ENCODE measurements around the gene HEATR9. TPM values are rescaled to one million over a fixed set of nuclear protein-coding genes. Genes with fewer than 3 reads are reported as not detected.
A peak's percentile ranks its signal among the peaks of the same experiment; 100 is the strongest.

Gene HEATR9
- polyA plus RNA-seq, 4 donors, result 0.01 TPM; not detected in 3

- no peaks in the 10 kb centered on the region for H3K36me3 ChIP-seq (ENCODE audit: control insufficient read depth in 3 of 3, insufficient read depth in 2 of 3, low read depth in 1 of 3, low read length in 3 of 3)
- H3K27me3 ChIP-seq (ENCODE audit: control insufficient read depth in 3 of 3, insufficient read depth in 3 of 3, low read length in 3 of 3), result no peaks in the 10 kb centered on the region
- WGBS, 3 donors, result 45 to 48% (median 45%) methylated on average over 4 of the region's 4 CpGs
- peaks cover 0 to 15% (median 9%) of the 10 kb centered on the region in 3 donors for H3K4me1 ChIP-seq (ENCODE audit: control insufficient read depth in 3 of 3, insufficient read depth in 2 of 3, low read depth in 1 of 3, low read length in 2 of 3)
- no peaks in the 10 kb centered on the region for H3K9me3 ChIP-seq (ENCODE audit: control insufficient read depth in 2 of 2, insufficient read depth in 1 of 2, low read depth in 1 of 2, low read length in 1 of 2)
- DNase-seq (peak in 1 of 2 donors; percentile 73), FAIRE-seq (no peak)
- peak overlapping the region in 1 of 3 donors; percentile 79 for H3K27ac ChIP-seq (ENCODE audit: low read depth in 1 of 3, low read length in 2 of 3)
- H3K4me3 ChIP-seq (ENCODE audit: low read depth in 1 of 3, low read length in 3 of 3), result no peak overlapping the region
Measured at GRCh38 chr17:35890774-35891155, 22.1 kb upstream of the HEATR9 start.

DNA sequence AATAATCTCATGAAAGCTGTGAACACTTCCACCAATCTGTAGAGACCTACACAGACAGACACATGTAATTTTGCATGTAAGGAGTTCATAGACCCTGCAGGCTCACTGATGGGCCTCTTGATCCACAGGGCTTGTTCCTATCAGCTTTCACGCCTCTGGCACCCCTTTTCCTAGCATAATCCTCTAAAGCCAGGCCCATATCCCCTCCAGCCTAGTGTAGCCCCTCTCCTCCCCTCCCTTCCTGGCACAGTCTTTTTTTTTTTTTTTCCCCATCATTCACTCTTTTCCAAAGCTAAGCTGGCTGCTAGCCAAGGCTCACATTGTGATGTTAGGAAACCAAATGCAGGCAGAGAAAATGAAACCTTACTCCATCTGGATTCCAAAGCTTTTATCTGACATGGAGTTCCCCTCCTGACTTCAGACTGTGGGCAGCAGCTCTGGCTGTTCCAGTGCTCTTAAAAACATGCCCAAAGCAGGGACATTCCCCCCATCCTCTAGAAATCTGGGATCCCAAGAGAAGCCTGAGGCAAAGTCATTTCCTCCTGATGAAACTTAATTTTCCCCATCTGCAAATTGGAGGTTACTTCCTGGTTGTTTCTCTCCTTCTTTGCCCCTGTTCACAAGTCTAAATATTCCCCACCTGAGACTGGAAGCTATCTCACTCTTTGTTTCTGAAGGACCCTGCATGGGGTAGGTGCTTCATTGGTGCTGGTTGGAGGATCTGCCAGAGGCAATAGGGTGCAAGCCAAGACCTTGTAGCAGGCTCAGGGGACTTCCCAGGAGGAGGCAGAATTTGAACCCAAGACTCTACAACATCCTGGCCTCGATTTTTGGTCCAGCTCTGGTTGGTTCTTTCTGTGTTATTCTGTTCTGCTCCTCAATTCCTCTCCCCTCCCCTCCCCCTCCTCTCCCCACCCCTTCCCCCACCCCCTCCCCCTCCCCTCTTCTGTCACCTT, 21.4 kb upstream of the HEATR9 start:
- WGBS, 3 donors, result 68 to 80% (median 76%) methylated on average over 2 of the region's 2 CpGs
- no peak for FAIRE-seq
- peak in 1 of 2 donors; percentile 41 for DNase-seq
- Histone ChIP-seq H3K4me3 (ENCODE audit: low read depth in 1 of 3, low read length in 3 of 3) (no peak overlapping the region), H3K27ac (ENCODE audit: low read depth in 1 of 3, low read length in 2 of 3) (peak overlapping the region in 2 of 3 donors; percentile 45 to 47), H3K9me3 (ENCODE audit: control insufficient read depth in 2 of 2, insufficient read depth in 1 of 2, low read depth in 1 of 2, low read length in 1 of 2) (no peaks in the 10 kb centered on the region), H3K4me1 (ENCODE audit: control insufficient read depth in 3 of 3, insufficient read depth in 2 of 3, low read depth in 1 of 3, low read length in 2 of 3) (peaks cover 0 to 15% (median 9%) of the 10 kb centered on the region in 3 donors), H3K27me3 (ENCODE audit: control insufficient read depth in 3 of 3, insufficient read depth in 3 of 3, low read length in 3 of 3) (no peaks in the 10 kb centered on the region), H3K36me3 (ENCODE audit: control insufficient read depth in 3 of 3, insufficient read depth in 2 of 3, low read depth in 1 of 3, low read length in 3 of 3) (no peaks in the 10 kb centered on the region)

GRCh38 chr17:35889241-35889640, 20.6 kb upstream of the HEATR9 start:
- Histone ChIP-seq H3K36me3 (ENCODE audit: control insufficient read depth in 3 of 3, insufficient read depth in 2 of 3, low read depth in 1 of 3, low read length in 3 of 3) (no peaks in the 10 kb centered on the region), H3K4me3 (ENCODE audit: low read depth in 1 of 3, low read length in 3 of 3) (no peak overlapping the region), H3K9me3 (ENCODE audit: control insufficient read depth in 2 of 2, insufficient read depth in 1 of 2, low read depth in 1 of 2, low read length in 1 of 2) (no peaks in the 10 kb centered on the region), H3K27ac (ENCODE audit: low read depth in 1 of 3, low read length in 2 of 3) (peak overlapping the region in 1 of 3 donors; percentile 21), H3K4me1 (ENCODE audit: control insufficient read depth in 3 of 3, insufficient read depth in 2 of 3, low read depth in 1 of 3, low read length in 2 of 3) (peaks cover 0 to 15% (median 9%) of the 10 kb centered on the region in 3 donors), H3K27me3 (ENCODE audit: control insufficient read depth in 3 of 3, insufficient read depth in 3 of 3, low read length in 3 of 3) (no peaks in the 10 kb centered on the region)
- FAIRE-seq, result no peak
- WGBS, 3 donors, result 23 to 63% (median 36%) methylated on average over 2 of the region's 2 CpGs
- no peak for DNase-seq

- Histone ChIP-seq H3K4me1 (ENCODE audit: control insufficient read depth in 3 of 3, insufficient read depth in 2 of 3, low read depth in 1 of 3, low read length in 2 of 3) (no peaks in the 10 kb centered on the region), H3K27ac (ENCODE audit: low read depth in 1 of 3, low read length in 2 of 3) (peak within 1 kb of the TSS in 1 of 3 donors; percentile 58), H3K4me3 (ENCODE audit: low read depth in 1 of 3, low read length in 3 of 3) (peak within 1 kb of the TSS in 1 of 3 donors; percentile 32), H3K27me3 (ENCODE audit: control insufficient read depth in 3 of 3, insufficient read depth in 3 of 3, low read length in 3 of 3) (no peaks in the 10 kb centered on the region), H3K9me3 (ENCODE audit: control insufficient read depth in 2 of 2, insufficient read depth in 1 of 2, low read depth in 1 of 2, low read length in 1 of 2) (no peaks in the 10 kb centered on the region), H3K36me3 (ENCODE audit: control insufficient read depth in 3 of 3, insufficient read depth in 2 of 3, low read depth in 1 of 3, low read length in 3 of 3) (no peaks in the 10 kb centered on the region)
- peak in 1 of 2 donors; percentile 51 for DNase-seq
- 51 to 65% (median 61%) methylated on average over 11 of the region's 11 CpGs for WGBS, 3 donors
- no peak for FAIRE-seq
Measured at GRCh38 chr17:35879773-35880654, 11.3 kb upstream of the HEATR9 start, which contains the start of gene CCL5. Gene CCL5 (minus strand): TSS chr17:35880360.

- DNase-seq (no peak), FAIRE-seq (no peak)
- H3K4me1 ChIP-seq (ENCODE audit: control insufficient read depth in 3 of 3, insufficient read depth in 2 of 3, low read depth in 1 of 3, low read length in 2 of 3), result no peaks in the 10 kb centered on the region
- no peaks in the 10 kb centered on the region for H3K9me3 ChIP-seq (ENCODE audit: control insufficient read depth in 2 of 2, insufficient read depth in 1 of 2, low read depth in 1 of 2, low read length in 1 of 2)
- 54 to 59% (median 57%) methylated on average over 4 of the region's 4 CpGs for WGBS, 3 donors
- H3K27ac ChIP-seq (ENCODE audit: low read depth in 1 of 3, low read length in 2 of 3), result peak overlapping the region in 2 of 3 donors; percentile 3 to 20
- H3K4me3 ChIP-seq (ENCODE audit: low read depth in 1 of 3, low read length in 3 of 3), result peak overlapping the region in 1 of 3 donors; percentile 32
- H3K36me3 ChIP-seq (ENCODE audit: control insufficient read depth in 3 of 3, insufficient read depth in 2 of 3, low read depth in 1 of 3, low read length in 3 of 3), result no peaks in the 10 kb centered on the region
- H3K27me3 ChIP-seq (ENCODE audit: control insufficient read depth in 3 of 3, insufficient read depth in 3 of 3, low read length in 3 of 3), result no peaks in the 10 kb centered on the region
Measured at GRCh38 chr17:35878361-35878760, 9.7 kb upstream of the HEATR9 start.

GRCh38 chr17:35877345-35878029, 8.8 kb upstream of the HEATR9 start:
- no peaks in the 10 kb centered on the region for H3K4me1 ChIP-seq (ENCODE audit: control insufficient read depth in 3 of 3, insufficient read depth in 2 of 3, low read depth in 1 of 3, low read length in 2 of 3)
- H3K27me3 ChIP-seq (ENCODE audit: control insufficient read depth in 3 of 3, insufficient read depth in 3 of 3, low read length in 3 of 3), result no peaks in the 10 kb centered on the region
- DNase-seq, result no peak
- no peaks in the 10 kb centered on the region for H3K9me3 ChIP-seq (ENCODE audit: control insufficient read depth in 2 of 2, insufficient read depth in 1 of 2, low read depth in 1 of 2, low read length in 1 of 2)
- H3K27ac ChIP-seq (ENCODE audit: low read depth in 1 of 3, low read length in 2 of 3), result no peak overlapping the region
- H3K36me3 ChIP-seq (ENCODE audit: control insufficient read depth in 3 of 3, insufficient read depth in 2 of 3, low read depth in 1 of 3, low read length in 3 of 3), result no peaks in the 10 kb centered on the region
- H3K4me3 ChIP-seq (ENCODE audit: low read depth in 1 of 3, low read length in 3 of 3), result peak overlapping the region in 1 of 3 donors; percentile 42
- no peak for FAIRE-seq

DNA sequence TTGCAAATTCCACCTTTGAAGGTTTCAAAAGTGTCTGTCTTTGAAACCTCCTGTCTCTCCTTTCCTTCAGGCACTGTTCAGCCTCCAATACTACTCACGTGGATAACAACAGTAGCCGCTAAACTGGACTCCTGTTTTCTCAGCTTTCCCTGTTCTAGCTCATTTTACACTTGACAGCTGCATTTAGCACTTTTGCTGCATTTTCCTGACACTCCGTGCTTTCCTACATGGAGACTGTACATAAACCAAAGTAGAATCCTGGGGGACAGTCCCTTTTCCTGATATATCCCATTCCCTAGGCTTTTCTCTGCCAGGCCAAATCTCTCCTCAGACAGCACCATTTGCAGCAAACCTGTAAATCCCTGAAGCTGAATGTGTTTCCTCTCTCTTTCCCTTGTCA, 7.8 kb upstream of the HEATR9 start:
- Histone ChIP-seq H3K27ac (ENCODE audit: low read depth in 1 of 3, low read length in 2 of 3) (peak overlapping the region in 1 of 3 donors; percentile 1), H3K4me1 (ENCODE audit: control insufficient read depth in 3 of 3, insufficient read depth in 2 of 3, low read depth in 1 of 3, low read length in 2 of 3) (no peaks in the 10 kb centered on the region), H3K27me3 (ENCODE audit: control insufficient read depth in 3 of 3, insufficient read depth in 3 of 3, low read length in 3 of 3) (no peaks in the 10 kb centered on the region), H3K9me3 (ENCODE audit: control insufficient read depth in 2 of 2, insufficient read depth in 1 of 2, low read depth in 1 of 2, low read length in 1 of 2) (no peaks in the 10 kb centered on the region), H3K4me3 (ENCODE audit: low read depth in 1 of 3, low read length in 3 of 3) (peak overlapping the region in 1 of 3 donors; percentile 42), H3K36me3 (ENCODE audit: control insufficient read depth in 3 of 3, insufficient read depth in 2 of 3, low read depth in 1 of 3, low read length in 3 of 3) (no peaks in the 10 kb centered on the region)
- 72 to 83% (median 79%) methylated on average over 3 of the region's 3 CpGs for WGBS, 3 donors
- DNase-seq (no peak), FAIRE-seq (no peak)

DNA sequence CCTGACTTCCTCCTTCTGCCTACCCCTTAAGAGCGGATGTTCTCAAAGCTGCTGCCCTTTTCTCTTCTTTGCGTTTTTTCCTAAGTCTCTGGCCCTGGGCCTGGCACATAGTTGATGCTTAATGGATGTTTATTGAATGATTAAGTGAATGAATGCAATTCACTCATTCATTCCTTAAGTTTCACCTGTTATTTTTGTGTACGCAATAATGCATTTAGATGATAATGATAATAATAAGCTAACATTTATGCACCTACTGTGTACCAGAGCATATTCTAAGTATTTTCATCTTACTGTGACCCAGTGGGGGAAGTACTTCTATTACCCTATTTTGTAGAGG, 7.1 kb upstream of the HEATR9 start:
- Histone ChIP-seq H3K4me3 (ENCODE audit: low read depth in 1 of 3, low read length in 3 of 3) (peak overlapping the region in 1 of 3 donors; percentile 42), H3K27ac (ENCODE audit: low read depth in 1 of 3, low read length in 2 of 3) (peak overlapping the region in 1 of 3 donors; percentile 73), H3K4me1 (ENCODE audit: control insufficient read depth in 3 of 3, insufficient read depth in 2 of 3, low read depth in 1 of 3, low read length in 2 of 3) (no peaks in the 10 kb centered on the region), H3K9me3 (ENCODE audit: control insufficient read depth in 2 of 2, insufficient read depth in 1 of 2, low read depth in 1 of 2, low read length in 1 of 2) (no peaks in the 10 kb centered on the region), H3K36me3 (ENCODE audit: control insufficient read depth in 3 of 3, insufficient read depth in 2 of 3, low read depth in 1 of 3, low read length in 3 of 3) (no peaks in the 10 kb centered on the region), H3K27me3 (ENCODE audit: control insufficient read depth in 3 of 3, insufficient read depth in 3 of 3, low read length in 3 of 3) (no peaks in the 10 kb centered on the region)
- no peak for DNase-seq
- FAIRE-seq, result no peak
- WGBS, 3 donors, result 74 to 81% (median 79%) methylated on average over 3 of the region's 3 CpGs

All from small intestine (tissue), 7 donors.